ENCODE results near the gene KLHL21. TPM values are rescaled to one million over a fixed set of nuclear protein-coding genes. Genes with fewer than 3 reads are reported as not detected.
"Not testable (repeated sequence)": the region's sequence is repeated elsewhere in the genome, so short reads cannot be mapped to it uniquely, and the experiment has no call there.

Gene KLHL21
- total RNA-seq, 2 donors from 2014 or later = 142 to 156 TPM

DNA sequence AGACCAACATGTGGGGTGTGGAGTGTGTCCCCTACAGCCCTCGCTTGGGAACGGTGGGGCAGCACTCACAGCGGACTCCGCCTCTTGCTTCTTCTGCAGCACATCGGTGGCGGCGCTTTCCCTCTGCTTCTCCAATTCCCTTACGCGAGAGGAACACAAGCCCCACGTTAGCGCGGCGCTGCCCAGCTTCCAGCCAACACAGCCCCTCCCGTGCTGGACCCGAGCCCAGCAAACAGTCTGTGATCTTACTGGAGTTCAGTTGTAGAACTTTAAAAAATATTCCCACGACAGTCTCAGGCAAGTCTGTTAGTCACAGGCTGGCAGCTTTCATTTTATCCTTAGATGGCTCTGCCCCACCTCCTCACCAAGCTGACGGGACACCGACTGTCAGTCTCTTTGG lies 35.6 kb upstream of the KLHL21 start:
- Histone ChIP-seq H3K9me3 (no peaks in the 10 kb centered on the region), H3K4me3 (peak overlapping the region; percentile 34), H3K4me1 (ENCODE audit: control insufficient read depth in 1 of 2, low read depth in 2 of 2) (peaks cover 5 to 17% of the 10 kb centered on the region in 2 donors), H3K36me3 (peaks cover 33% of the 10 kb centered on the region), H3K27me3 (replicated peaks; ENCODE audit: insufficient read depth) (no peaks in the 10 kb centered on the region), H3K27ac (peak overlapping the region; percentile 64 to 68)
- ATAC-seq (ENCODE audit: insufficient number of reproducible peaks, low FRiP score, low read depth) (peak; percentile 81), DNase-seq (ENCODE audit: low spot score) (peak; percentile 86)
- TF ChIP-seq, protein P1, sequence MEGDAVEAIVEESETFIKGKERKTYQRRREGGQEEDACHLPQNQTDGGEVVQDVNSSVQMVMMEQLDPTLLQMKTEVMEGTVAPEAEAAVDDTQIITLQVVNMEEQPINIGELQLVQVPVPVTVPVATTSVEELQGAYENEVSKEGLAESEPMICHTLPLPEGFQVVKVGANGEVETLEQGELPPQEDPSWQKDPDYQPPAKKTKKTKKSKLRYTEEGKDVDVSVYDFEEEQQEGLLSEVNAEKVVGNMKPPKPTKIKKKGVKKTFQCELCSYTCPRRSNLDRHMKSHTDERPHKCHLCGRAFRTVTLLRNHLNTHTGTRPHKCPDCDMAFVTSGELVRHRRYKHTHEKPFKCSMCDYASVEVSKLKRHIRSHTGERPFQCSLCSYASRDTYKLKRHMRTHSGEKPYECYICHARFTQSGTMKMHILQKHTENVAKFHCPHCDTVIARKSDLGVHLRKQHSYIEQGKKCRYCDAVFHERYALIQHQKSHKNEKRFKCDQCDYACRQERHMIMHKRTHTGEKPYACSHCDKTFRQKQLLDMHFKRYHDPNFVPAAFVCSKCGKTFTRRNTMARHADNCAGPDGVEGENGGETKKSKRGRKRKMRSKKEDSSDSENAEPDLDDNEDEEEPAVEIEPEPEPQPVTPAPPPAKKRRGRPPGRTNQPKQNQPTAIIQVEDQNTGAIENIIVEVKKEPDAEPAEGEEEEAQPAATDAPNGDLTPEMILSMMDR (IDR thresholded peaks at IDR 0.05) = no peak

DNA sequence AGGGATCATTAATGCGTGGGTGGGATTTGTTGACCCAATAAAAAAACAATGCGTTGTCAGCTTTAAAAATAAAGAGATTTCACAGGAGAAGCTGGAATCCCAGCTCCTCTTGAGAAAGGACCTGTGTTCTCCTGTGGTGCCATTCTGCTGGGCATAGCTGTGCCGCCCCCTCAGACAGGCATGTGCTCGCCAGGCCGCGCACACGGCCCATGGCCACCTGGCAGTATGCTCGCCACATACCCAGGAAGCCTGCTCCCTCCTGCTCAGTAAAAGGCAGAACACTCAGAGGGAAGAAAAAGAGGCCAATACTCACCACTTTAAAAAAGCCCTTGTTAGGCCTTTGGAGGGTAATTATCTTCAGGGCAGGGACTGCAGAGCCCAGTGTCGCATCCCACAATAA lies 35.1 kb upstream of the KLHL21 start:
- H3K4me1 ChIP-seq (ENCODE audit: control insufficient read depth in 1 of 2, low read depth in 2 of 2) = peaks cover 5 to 17% of the 10 kb centered on the region in 2 donors

DNA sequence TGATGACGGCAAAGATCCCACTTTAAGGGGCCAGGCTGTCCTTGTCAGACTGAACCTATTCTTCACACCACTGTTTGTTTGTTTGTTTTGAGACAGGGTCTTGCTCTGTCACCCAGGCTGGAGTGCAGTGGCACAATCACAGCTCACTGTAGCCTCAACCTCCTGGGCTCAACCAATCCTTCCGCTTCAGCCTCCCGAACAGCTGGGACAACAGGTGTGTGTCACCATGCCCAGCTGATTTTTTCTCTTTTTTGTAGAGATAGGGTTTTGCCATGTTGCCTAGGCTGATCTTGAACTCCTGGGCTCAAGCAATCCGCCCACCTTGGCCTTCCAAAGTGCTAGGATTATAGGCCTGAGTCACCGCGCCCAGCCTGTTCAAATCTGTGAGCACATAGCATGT lies 34.1 kb upstream of the KLHL21 start:
- Histone ChIP-seq H3K27ac (peak overlapping the region in 1 of 2 donors; percentile 68), H3K4me1 (ENCODE audit: control insufficient read depth in 1 of 2, low read depth in 2 of 2) (peaks cover 5 to 17% of the 10 kb centered on the region in 2 donors), H3K36me3 (peaks cover 42% of the 10 kb centered on the region)
- not testable (repeated sequence) for H3K27me3 ChIP-seq (replicated peaks; ENCODE audit: insufficient read depth); H3K4me3 ChIP-seq; H3K9me3 ChIP-seq; ATAC-seq (ENCODE audit: insufficient number of reproducible peaks, low FRiP score, low read depth); DNase-seq (ENCODE audit: low spot score)

More for the DNA sequence above, 35.1 kb upstream of the KLHL21 start:
- Histone ChIP-seq H3K4me3 (peak overlapping the region; percentile 34), H3K9me3 (no peaks in the 10 kb centered on the region), H3K36me3 (peaks cover 34% of the 10 kb centered on the region), H3K27ac (peak overlapping the region; percentile 64 to 68), H3K27me3 (replicated peaks; ENCODE audit: insufficient read depth) (no peaks in the 10 kb centered on the region)
- ATAC-seq (ENCODE audit: insufficient number of reproducible peaks, low FRiP score, low read depth) (no peak), DNase-seq (ENCODE audit: low spot score) (no peak)
- TF ChIP-seq, protein P1 (IDR thresholded peaks at IDR 0.05) = no peak

DNA sequence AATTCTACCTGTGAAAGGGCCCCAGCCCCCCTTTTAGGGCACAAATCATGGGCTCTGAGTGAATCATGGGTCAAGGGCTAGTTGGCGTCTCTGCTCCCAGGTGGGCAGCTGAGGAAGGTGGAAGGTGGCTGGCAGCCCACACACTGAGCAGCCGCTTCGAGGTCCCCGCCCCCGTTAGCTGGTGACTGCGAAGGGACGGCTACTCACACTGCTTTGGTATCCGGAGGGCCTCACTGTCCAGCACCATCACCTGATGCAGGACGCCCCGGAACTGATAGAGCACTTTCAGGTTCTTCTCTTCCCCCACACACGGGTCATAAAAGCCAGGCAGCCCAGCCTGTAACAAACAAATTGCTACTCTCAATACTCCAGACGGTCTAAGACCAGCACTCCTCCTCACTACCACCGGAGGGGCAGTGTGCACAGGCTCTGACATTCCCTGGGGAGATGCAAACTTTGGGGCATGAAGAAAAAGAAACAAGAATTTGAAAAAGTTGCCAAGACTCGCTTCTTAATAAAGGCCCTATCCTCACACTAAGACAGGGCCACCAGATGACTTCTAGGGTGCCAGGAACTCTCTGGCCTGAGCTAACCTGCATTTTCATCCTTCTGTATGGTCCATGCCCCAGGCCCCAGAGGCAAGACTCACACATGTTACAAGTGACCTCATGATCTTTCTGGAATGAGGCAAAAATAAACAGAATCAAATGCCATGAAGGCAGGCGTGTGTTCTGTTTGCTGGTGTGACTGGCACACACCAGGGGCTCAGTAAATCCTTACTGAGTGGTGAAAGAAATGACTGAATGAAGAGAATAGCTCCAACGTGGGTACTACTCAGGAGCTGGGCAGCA lies 33.5 kb upstream of the KLHL21 start:
- H3K9me3 ChIP-seq = no peaks in the 10 kb centered on the region

DNA sequence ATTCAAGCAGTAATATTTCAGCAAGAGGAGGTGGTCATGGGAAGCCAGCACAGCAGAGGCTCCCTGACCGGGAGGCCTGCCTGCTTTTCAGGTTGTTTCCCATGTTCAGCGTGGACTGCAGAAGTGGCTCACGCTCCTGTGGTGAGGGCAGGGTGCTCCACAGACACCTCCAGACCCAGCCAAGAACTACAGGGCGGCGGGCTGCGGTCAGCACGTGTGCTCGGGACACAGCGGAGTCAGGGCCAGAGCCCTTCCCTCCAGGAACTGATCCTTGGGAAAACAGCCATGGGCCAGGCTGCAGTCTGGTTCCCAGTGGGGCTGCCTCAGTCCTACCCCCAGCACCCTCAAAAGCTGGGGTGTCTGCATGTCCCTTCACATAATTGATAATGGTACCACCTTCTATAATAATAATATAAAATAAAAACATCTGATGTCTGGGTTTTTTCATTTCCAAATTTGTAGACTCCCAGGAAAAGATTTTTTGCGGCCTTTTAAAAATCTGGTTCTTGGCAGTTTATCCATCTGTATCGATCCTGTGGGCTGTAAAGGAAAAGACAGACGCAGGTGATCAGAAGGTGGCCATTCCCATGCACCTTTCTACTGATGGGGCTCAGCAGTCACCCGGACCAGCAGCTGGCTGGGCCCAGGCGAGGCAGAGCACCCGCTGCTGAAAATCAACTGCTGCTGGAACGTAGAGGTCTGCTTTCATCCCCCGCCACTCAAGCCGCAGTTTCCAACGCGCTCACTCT lies 32.7 kb upstream of the KLHL21 start:
- ATAC-seq (ENCODE audit: insufficient number of reproducible peaks, low FRiP score, low read depth) (no peak), DNase-seq (ENCODE audit: low spot score) (no peak)
- TF ChIP-seq, protein P1 (IDR thresholded peaks at IDR 0.05) = no peak
- H3K27ac ChIP-seq = no peak overlapping the region
- H3K36me3 ChIP-seq = peaks cover 48% of the 10 kb centered on the region
- H3K4me1 ChIP-seq (ENCODE audit: control insufficient read depth in 1 of 2, low read depth in 2 of 2) = peaks cover 5 to 17% of the 10 kb centered on the region in 2 donors
- no peak overlapping the region for H3K4me3 ChIP-seq
- no peaks in the 10 kb centered on the region for H3K27me3 ChIP-seq (replicated peaks; ENCODE audit: insufficient read depth)
- no peaks in the 10 kb centered on the region for H3K9me3 ChIP-seq

More for the DNA sequence above, 33.5 kb upstream of the KLHL21 start:
- Histone ChIP-seq H3K27ac (no peak overlapping the region), H3K27me3 (replicated peaks; ENCODE audit: insufficient read depth) (no peaks in the 10 kb centered on the region), H3K4me1 (ENCODE audit: control insufficient read depth in 1 of 2, low read depth in 2 of 2) (peaks cover 5 to 17% of the 10 kb centered on the region in 2 donors), H3K4me3 (no peak overlapping the region), H3K36me3 (peaks cover 42% of the 10 kb centered on the region)
- TF ChIP-seq, protein P1 (IDR thresholded peaks at IDR 0.05) = no peak
- DNase-seq (ENCODE audit: low spot score) (no peak), ATAC-seq (ENCODE audit: insufficient number of reproducible peaks, low FRiP score, low read depth) (no peak)
